Lower leg skin (tissue), 4 donors: ENCODE data around the gene RASA3. TPM values are rescaled to one million over a fixed set of nuclear protein-coding genes. Genes with fewer than 3 reads are reported as not detected.

Source experiments
- DNase-seq, 2 donors: peaks; one replicate each; pipeline ENCODE4 v3.0.0-alpha.2; 2019; ENCODE audit warnings: low spot score in 2 of 2
- H3K4me3 ChIP-seq: fragments of 200-600 bp; sonication (generic); 2 replicates; pipeline ENCODE4 v1.5.1; 2017; ENCODE audit warnings: mild to moderate bottlenecking, low read depth; ENCODE audit not compliant: poor library complexity, severe bottlenecking
- POLR2A ChIP-seq, 2 donors: fragments of 450-650 bp; IDR thresholded peaks; one replicate each; pipeline ENCODE4 v1.6.1; 2016 to 2017; ENCODE audit warnings: antibody characterized with exemption in 2 of 2, mild to moderate bottlenecking in 1 of 2, moderate library complexity in 1 of 2
- WGBS, 2 donors: methylation state at CpG; one replicate each; pipeline ENCODE4 v1.1.5; 2018; 5-methylcytosine and 5-hydroxymethylcytosine counted together
- intact Hi-C: fragments of 100-400 bp; cut with DNase I; formaldehyde crosslinking; loops from one replicate; pipeline ENCODE4 v1.15.0; 2023; ENCODE audit warnings: low total_unique reads
- total RNA-seq, 4 donors: library from RNA; depleted of rRNA; stranded (reverse); fragments of >200 nt; gene quantifications; one replicate each; pipeline ENCODE4 v1.1.0, GENCODE V29; 2016
- TF ChIP-seq, protein P1 (sequence below), 3 donors: fragments of 450-650 bp; IDR thresholded peaks; one replicate each; pipeline ENCODE4 v1.5.1; 2016; ENCODE audit warnings: antibody characterized with exemption in 3 of 3, mild to moderate bottlenecking in 3 of 3, moderate library complexity in 2 of 3

The RASA3 gene
- total RNA-seq, 4 donors from 2014 or later: 12.9 to 30.5 (median 24.2) TPM

DNA sequence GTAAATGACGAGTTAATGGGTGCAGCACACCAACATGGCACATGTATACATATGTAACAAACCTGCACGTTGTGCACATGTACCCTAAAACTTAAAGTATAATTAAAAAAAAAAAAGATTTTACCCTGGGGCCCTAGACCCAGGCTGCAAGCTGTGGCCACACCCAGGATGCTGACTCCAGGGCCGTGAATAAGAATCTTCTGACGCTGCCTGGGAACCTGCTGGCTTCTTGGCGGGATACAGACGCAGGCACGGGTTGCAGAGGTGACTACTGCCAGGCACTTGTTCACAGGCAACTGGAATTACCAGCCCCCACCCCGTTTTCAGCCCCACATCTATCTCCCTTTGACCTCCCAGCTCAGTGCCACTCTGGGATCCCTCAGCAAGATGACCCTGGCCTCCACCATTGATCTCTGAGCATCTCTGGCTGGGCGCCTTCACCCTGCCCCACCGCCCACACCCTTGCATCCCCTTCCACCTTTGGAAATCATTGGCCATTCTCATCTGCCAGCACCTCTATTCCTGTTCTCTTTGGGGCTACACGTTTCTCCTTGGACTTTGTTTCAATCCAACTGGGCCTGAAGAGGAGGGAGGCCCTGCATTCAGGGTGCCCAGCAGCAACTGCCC, 25.6 kb upstream of the RASA3 start:
- 56 to 61% methylated on average over 10 of the region's 11 CpGs for whole genome bisulfite sequencing, 2 donors
- no peak for TF ChIP-seq POLR2A (IDR thresholded peaks at IDR 0.05)
- TF ChIP-seq, protein P1, sequence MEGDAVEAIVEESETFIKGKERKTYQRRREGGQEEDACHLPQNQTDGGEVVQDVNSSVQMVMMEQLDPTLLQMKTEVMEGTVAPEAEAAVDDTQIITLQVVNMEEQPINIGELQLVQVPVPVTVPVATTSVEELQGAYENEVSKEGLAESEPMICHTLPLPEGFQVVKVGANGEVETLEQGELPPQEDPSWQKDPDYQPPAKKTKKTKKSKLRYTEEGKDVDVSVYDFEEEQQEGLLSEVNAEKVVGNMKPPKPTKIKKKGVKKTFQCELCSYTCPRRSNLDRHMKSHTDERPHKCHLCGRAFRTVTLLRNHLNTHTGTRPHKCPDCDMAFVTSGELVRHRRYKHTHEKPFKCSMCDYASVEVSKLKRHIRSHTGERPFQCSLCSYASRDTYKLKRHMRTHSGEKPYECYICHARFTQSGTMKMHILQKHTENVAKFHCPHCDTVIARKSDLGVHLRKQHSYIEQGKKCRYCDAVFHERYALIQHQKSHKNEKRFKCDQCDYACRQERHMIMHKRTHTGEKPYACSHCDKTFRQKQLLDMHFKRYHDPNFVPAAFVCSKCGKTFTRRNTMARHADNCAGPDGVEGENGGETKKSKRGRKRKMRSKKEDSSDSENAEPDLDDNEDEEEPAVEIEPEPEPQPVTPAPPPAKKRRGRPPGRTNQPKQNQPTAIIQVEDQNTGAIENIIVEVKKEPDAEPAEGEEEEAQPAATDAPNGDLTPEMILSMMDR (IDR thresholded peaks at IDR 0.05): no peak
- DNase-seq: no peak
- intact Hi-C loops: no loop called here
- no peak overlapping the region for H3K4me3 ChIP-seq

DNA sequence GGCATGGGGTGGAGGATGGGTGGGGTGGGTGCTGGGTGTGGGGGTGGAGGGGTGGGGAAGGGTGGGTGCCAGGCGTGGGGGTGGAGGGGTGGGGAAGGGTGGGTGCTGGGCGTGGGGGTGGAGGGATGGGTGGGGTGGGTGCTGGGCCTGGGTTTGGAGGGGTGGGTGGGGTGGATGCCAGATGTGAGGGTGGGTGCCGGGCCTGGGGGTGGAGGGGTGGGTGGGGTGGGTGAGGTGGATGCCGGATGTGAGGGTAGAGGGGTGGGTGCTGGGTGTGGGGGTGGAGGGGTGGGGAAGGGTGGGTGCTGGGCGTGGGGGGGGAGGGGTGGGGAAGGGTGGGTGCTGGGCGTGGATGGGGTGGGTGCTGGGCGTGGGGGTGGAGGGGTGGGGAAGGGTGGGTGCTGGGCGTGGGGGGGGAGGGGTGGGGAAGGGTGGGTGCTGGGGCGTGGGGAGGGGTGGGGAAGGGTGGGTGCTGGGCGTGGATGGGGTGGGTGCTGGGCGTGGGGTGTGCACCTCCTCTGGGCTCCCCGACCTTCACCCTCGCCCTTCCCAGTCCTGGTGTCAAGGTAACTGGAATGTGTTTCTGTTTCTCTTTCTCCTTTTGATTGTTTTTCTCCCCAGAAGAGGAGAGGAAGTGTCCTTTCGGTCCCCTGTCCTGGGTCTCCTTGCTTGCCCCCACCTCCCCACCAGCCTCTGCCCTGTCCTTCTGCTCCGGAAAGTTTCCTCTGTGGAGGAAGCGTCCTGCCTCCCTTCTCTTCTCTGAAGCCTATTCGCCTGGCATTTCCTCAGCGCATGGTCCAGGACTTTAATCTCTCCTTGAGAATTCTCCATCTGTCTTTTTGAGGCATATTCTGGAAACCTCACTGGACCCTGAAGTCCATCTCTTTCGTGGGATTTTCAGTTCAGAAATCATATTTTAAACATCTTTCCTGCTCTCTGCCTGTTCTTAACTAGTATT, 23.8 kb upstream of the RASA3 start:
- no peak overlapping the region for H3K4me3 ChIP-seq
- TF ChIP-seq, protein P1 (IDR thresholded peaks at IDR 0.05): no peak
- TF ChIP-seq POLR2A (IDR thresholded peaks at IDR 0.05): no peak
- intact Hi-C loops: no loop called here
- no peak for DNase-seq
- 42 to 70% methylated on average over 10 to 12 of the region's 19 CpGs for WGBS, 2 donors

DNA sequence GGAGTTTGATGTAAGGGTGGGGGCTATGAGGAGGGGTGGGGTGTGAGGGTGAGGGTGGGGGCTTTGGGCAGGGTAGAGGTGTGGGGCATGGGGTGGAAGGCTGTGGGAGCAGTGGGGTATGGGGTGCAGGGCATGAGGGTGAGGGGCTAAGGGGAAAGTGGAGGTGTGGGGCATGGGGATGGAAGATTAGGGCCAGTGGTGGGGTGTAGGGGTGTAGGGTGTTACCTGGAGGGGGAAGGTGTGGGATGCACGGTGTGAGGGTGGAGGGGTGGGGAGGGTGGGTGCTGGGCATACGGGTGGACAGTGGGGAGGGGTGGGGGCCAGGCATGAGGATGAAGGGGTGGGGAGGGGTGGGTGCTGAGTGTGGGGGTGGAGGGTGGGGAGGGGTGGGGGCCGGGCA, 22.9 kb upstream of the RASA3 start:
- no peak for DNase-seq
- TF ChIP-seq, protein P1 (IDR thresholded peaks at IDR 0.05): no peak
- TF ChIP-seq POLR2A (IDR thresholded peaks at IDR 0.05): no peak
- no peak overlapping the region for H3K4me3 ChIP-seq
- WGBS, 2 donors: 83% methylated on average over 1 of the region's 3 CpGs; no CpG with 5 or more reads in 1 of the 2 donors
- intact Hi-C loops: no loop called here

DNA sequence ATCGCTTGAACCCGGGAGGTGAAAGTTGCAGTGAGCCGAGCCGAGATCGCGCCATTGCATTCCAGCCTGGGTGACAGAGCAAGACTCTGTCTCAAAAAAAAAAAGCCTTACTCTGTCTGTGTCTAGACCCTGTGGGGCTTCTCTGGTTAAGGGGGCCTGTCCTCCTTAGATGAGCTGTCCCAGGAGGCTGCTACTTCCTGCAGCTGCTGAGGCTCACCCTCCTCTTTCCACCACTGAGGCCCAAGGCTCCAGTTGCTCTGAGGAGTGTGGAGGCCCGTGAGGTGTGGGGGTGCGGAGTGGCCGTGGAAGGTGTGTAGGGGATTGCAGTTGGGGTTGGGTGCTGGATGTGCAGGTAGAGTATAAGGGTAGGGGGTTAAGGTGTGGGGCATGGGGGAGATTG, 22.1 kb upstream of the RASA3 start:
- WGBS, 2 donors: 82 to 85% methylated on average over 9 of the region's 9 CpGs
- no peak for TF ChIP-seq POLR2A (IDR thresholded peaks at IDR 0.05)
- TF ChIP-seq, protein P1 (IDR thresholded peaks at IDR 0.05): no peak
- intact Hi-C loops: no loop called here
- DNase-seq: no peak
- H3K4me3 ChIP-seq: no peak overlapping the region

DNA sequence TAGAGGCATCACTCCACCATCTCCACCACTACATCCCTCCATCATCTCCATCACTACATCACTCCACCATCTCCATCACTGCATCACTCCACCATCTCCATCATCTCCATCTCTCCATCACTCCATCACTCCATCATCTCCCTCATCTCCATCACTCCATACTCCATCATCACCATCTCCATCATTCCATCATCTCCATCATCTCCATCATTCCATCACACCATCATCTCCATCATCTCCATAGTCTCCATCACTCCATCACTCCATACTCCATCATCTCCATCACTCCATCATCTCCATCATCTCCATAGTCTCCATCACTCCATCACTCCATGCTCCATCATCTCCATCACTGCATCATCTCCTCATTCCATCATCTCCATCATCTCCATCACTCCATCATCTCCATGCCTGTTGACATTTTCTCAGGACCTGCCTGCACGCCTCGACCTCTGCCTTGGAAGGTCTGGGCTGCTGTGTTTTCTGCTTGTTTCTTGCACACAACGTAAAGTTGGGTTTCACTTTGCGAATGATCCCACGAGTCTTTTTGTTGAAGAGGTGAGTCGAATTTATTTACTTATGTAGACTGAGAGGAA, 21.2 kb upstream of the RASA3 start:
- intact Hi-C loops: no loop called here
- H3K4me3 ChIP-seq: no peak overlapping the region
- TF ChIP-seq, protein P1 (IDR thresholded peaks at IDR 0.05): no peak
- TF ChIP-seq POLR2A (IDR thresholded peaks at IDR 0.05): no peak
- peak in 1 of 2 donors; percentile 50 for DNase-seq
- WGBS, 2 donors: 96% methylated on average over 6 of the region's 6 CpGs
